Keratinocyte (primary cell): ENCODE data around the gene QRSL1. TPM values are rescaled to one million over a fixed set of nuclear protein-coding genes. Genes with fewer than 3 reads are reported as not detected.

Source experiments
- DNase-seq: peaks from one replicate; pipeline ENCODE4 v3.0.0-alpha.2; 2011; ENCODE audit warnings: low read depth, missing footprints, low spot score
- FAIRE-seq: peaks from 2 replicates; lab custom pipeline; 2011; peaks lifted over from hg19 to GRCh38; lab: Jason Lieb, UNC
- H2AFZ ChIP-seq: 2 replicates; pipeline ENCODE4 v1.6.0; 2012; ENCODE audit warnings: low read length, control low read depth, inconsistent platforms; ENCODE audit not compliant: control insufficient read depth
- H3K27ac ChIP-seq: 2 replicates; pipeline ENCODE4 v1.5.1; 2011; ENCODE audit warnings: low read length; ENCODE audit not compliant: control insufficient read depth, insufficient read depth
- H3K27me3 ChIP-seq: 3 replicates; pipeline ENCODE4 v1.6.0; 2011; ENCODE audit warnings: low read length; ENCODE audit not compliant: control insufficient read depth, insufficient read depth; ENCODE audit errors: extremely low read depth
- H3K36me3 ChIP-seq, 2 experiments: 2 replicates in 1 of 2; 3 replicates in 1 of 2; pipeline ENCODE4 v1.5.1; 2011; ENCODE audit warnings: low read length in 2 of 2, mild to moderate bottlenecking in 1 of 2; ENCODE audit not compliant: control insufficient read depth in 2 of 2, insufficient read depth in 2 of 2; ENCODE audit errors: extremely low read depth in 1 of 2
- H3K4me1 ChIP-seq: 3 replicates; pipeline ENCODE4 v1.5.1; 2011; ENCODE audit warnings: low read length; ENCODE audit not compliant: control insufficient read depth, insufficient read depth; ENCODE audit errors: extremely low read depth
- H3K4me2 ChIP-seq: 3 replicates; pipeline ENCODE4 v1.6.0; 2011; ENCODE audit warnings: low read depth, low read length; ENCODE audit not compliant: control insufficient read depth, insufficient read depth; ENCODE audit errors: extremely low read depth
- H3K4me3 ChIP-seq, 3 experiments: fragments of 200-600 bp in 1 of 3; sonication (generic) in 1 of 3; 2 replicates in 2 of 3; 3 replicates in 1 of 3; pipeline ENCODE4 v1.5.1; 2011 to 2016; ENCODE audit warnings: low read length in 3 of 3, mild to moderate bottlenecking in 3 of 3, control low read depth in 2 of 3, inconsistent platforms in 1 of 3, low read depth in 1 of 3, mixed read lengths in 1 of 3, mixed run types in 1 of 3, moderate library complexity in 1 of 3; ENCODE audit not compliant: control insufficient read depth in 2 of 3, insufficient read depth in 2 of 3; ENCODE audit errors: extremely low read depth in 1 of 3
- H3K79me2 ChIP-seq: 2 replicates; pipeline ENCODE4 v1.6.0; 2012; ENCODE audit warnings: low read length; ENCODE audit not compliant: control insufficient read depth, insufficient read depth
- H3K9ac ChIP-seq: 3 replicates; pipeline ENCODE4 v1.6.0; 2011; ENCODE audit warnings: low read length; ENCODE audit not compliant: control insufficient read depth, insufficient read depth; ENCODE audit errors: extremely low read depth
- H3K9me1 ChIP-seq: 3 replicates; pipeline ENCODE4 v1.6.0; 2011; ENCODE audit warnings: low read length; ENCODE audit not compliant: control insufficient read depth, insufficient read depth; ENCODE audit errors: extremely low read depth
- H3K9me3 ChIP-seq: 2 replicates; pipeline ENCODE4 v1.5.1; 2012; ENCODE audit warnings: low read depth, low read length; ENCODE audit not compliant: control insufficient read depth
- H4K20me1 ChIP-seq: 3 replicates; pipeline ENCODE4 v1.6.0; 2011; ENCODE audit warnings: low read length; ENCODE audit not compliant: control insufficient read depth, insufficient read depth; ENCODE audit errors: extremely low read depth
- CTCF ChIP-seq, 3 experiments: IDR thresholded peaks in 1 of 3; conservative IDR thresholded peaks in 1 of 3; optimal IDR thresholded peaks in 1 of 3; 2 replicates in 2 of 3; 3 replicates in 1 of 3; pipeline versions ENCODE3 to v1.5.1; 2011; ENCODE audit warnings: low read length in 3 of 3, mild to moderate bottlenecking in 3 of 3, moderate library complexity in 2 of 3, control low read depth in 1 of 3, inconsistent platforms in 1 of 3; ENCODE audit not compliant: insufficient read depth in 2 of 3; ENCODE audit errors: extremely low read depth in 1 of 3
- EZH2 ChIP-seq: IDR thresholded peaks from one replicate; pipeline ENCODE4 v1.6.1; 2012; ENCODE audit warnings: inconsistent platforms, mild to moderate bottlenecking, low read length, moderate library complexity
- dilution Hi-C: fragments of 300-500 bp; cut with MboI; formaldehyde crosslinking; loops from one replicate; pipeline ENCODE4 v1.7.0; 2020; ENCODE audit warnings: low sequenced_read_pairs; ENCODE audit not compliant: extremely low pct_ligation_motif_present
- polyA plus RNA-seq, 5 experiments: library from polyadenylated mRNA; depleted of rRNA in 3 of 5; stranded (reverse) in 3 of 5; stranded (forward) in 1 of 5; unstranded in 1 of 5; fragments of >200 nt; gene quantifications; 1 replicate in 1 of 5; 2 replicates in 3 of 5; 3 replicates in 1 of 5; pipeline versions ENCODE4 v1.2.1 to v1.2.3, GENCODE V29; 2011 to 2012; ENCODE audit warnings: missing spikeins in 2 of 5, low read depth in 1 of 5, low replicate concordance in 1 of 5

QRSL1 gene
- polyA plus RNA-seq, 1 donor (not counting 4 experiments of a cell fraction or from before 2014, with no cell fraction given), result 14.6 TPM

- TF ChIP-seq CTCF (optimal IDR thresholded peaks at IDR 0.05 in 1 of 3, IDR thresholded peaks at IDR 0.05 in 1 of 3, conservative IDR thresholded peaks at IDR 0.05 in 1 of 3; ENCODE audit: extremely low read depth in 1 of 3, insufficient read depth in 2 of 3, low read length in 3 of 3), result no peak
- no peak for TF ChIP-seq EZH2
- H3K79me2 ChIP-seq, result no peaks in the 10 kb centered on the region
- dilution Hi-C loops, result no loop called here
- no peaks in the 10 kb centered on the region for H3K36me3 ChIP-seq
- DNase-seq (no peak), FAIRE-seq (no peak)
- H3K9ac ChIP-seq, result no peak overlapping the region
- peaks cover 3% of the 10 kb centered on the region for H3K4me1 ChIP-seq
- H3K4me3 ChIP-seq, result no peak overlapping the region
- H3K27ac ChIP-seq, result no peak overlapping the region
- no peaks in the 10 kb centered on the region for H3K9me3 ChIP-seq
- H3K4me2 ChIP-seq, result no peak overlapping the region
- no peaks in the 10 kb centered on the region for H4K20me1 ChIP-seq
- peak overlapping the region; percentile 22 for H2AFZ ChIP-seq
- H3K27me3 ChIP-seq, result no peaks in the 10 kb centered on the region
- H3K9me1 ChIP-seq, result no peaks in the 10 kb centered on the region
These were observed 81.2 kb downstream of the QRSL1 start for GRCh38 chr6:106710580-106710979.

GRCh38 chr6:106714281-106714680 lies 84.9 kb downstream of the QRSL1 start:
- H3K27ac ChIP-seq, result no peak overlapping the region
- TF ChIP-seq CTCF (optimal IDR thresholded peaks at IDR 0.05 in 1 of 3, IDR thresholded peaks at IDR 0.05 in 1 of 3, conservative IDR thresholded peaks at IDR 0.05 in 1 of 3; ENCODE audit: extremely low read depth in 1 of 3, insufficient read depth in 2 of 3, low read length in 3 of 3) (no peak), EZH2 (no peak)
- no peak overlapping the region for H2AFZ ChIP-seq
- no peaks in the 10 kb centered on the region for H4K20me1 ChIP-seq
- H3K36me3 ChIP-seq, result no peaks in the 10 kb centered on the region
- H3K4me2 ChIP-seq, result no peak overlapping the region
- dilution Hi-C loops, result no loop called here
- no peak for FAIRE-seq
- no peaks in the 10 kb centered on the region for H3K9me3 ChIP-seq
- no peaks in the 10 kb centered on the region for H3K9me1 ChIP-seq
- DNase-seq, result no peak
- no peak overlapping the region for H3K4me3 ChIP-seq
- peaks cover 14% of the 10 kb centered on the region for H3K4me1 ChIP-seq
- H3K27me3 ChIP-seq, result no peaks in the 10 kb centered on the region
- H3K9ac ChIP-seq, result no peak overlapping the region
- H3K79me2 ChIP-seq, result no peaks in the 10 kb centered on the region
